K562 (cell line): ENCODE data around the gene NDUFAF2. TPM values are rescaled to one million over a fixed set of nuclear protein-coding genes. Genes with fewer than 3 reads are reported as not detected.
A peak's percentile ranks its signal among the peaks of the same experiment; 100 is the strongest.

Experiments
- AFF4 ChIP-seq: sonication (generic); formaldehyde crosslinking; IDR thresholded peaks from 2 replicates; pipeline ENCODE4 v1.8.0; 2023; ENCODE audit warnings: mild to moderate bottlenecking, missing genetic modification reagents
- BACH1 ChIP-seq: fragments of 200-800 bp; sonication (Bioruptor generic); IDR thresholded peaks from 2 replicates; pipeline ENCODE4 v1.6.1; 2016; ENCODE audit warnings: missing genetic modification characterization, missing compliant biosample characterization
- E2F3 ChIP-seq: fragments of 250-450 bp; sonication (Bioruptor Pico); IDR thresholded peaks from 2 replicates; pipeline ENCODE4 v1.4.0; 2020; ENCODE audit warnings: mild to moderate bottlenecking
- ETV1 ChIP-seq: fragments of 450-650 bp; conservative IDR thresholded peaks from 2 replicates; pipeline ENCODE4 v1.6.1; 2016; ENCODE audit warnings: missing genetic modification characterization, control low read depth, low read depth, missing compliant biosample characterization
- FOXA1 ChIP-seq: fragments of 450-650 bp; IDR thresholded peaks from 2 replicates; pipeline ENCODE4 v1.6.1; 2016; ENCODE audit warnings: mild to moderate bottlenecking, borderline replicate concordance
- FOXK2 ChIP-seq, 2 experiments: fragments of 450-650 bp; IDR thresholded peaks in 1 of 2; conservative IDR thresholded peaks in 1 of 2; 2 replicates each; pipeline ENCODE4 v1.6.1; 2016; ENCODE audit warnings: low read depth in 2 of 2, mild to moderate bottlenecking in 1 of 2
- HDAC3 ChIP-seq: fragments of 450-650 bp; IDR thresholded peaks from 2 replicates; pipeline ENCODE4 v1.6.1; 2018; ENCODE audit warnings: borderline replicate concordance, mild to moderate bottlenecking, moderate library complexity; ENCODE audit not compliant: partially characterized antibody
- IRF2 ChIP-seq: sonication (generic); formaldehyde crosslinking; IDR thresholded peaks from 2 replicates; pipeline ENCODE4 v1.8.1; 2022; ENCODE audit warnings: mild to moderate bottlenecking, missing genetic modification reagents
- MTA1 ChIP-seq: fragments of 450-650 bp; IDR thresholded peaks from 2 replicates; pipeline ENCODE4 v1.6.1; 2017; ENCODE audit warnings: borderline replicate concordance
- NCOA2 ChIP-seq, 2 experiments: fragments of 450-650 bp; IDR thresholded peaks; 2 replicates each; pipeline ENCODE4 v1.6.1; 2018; ENCODE audit warnings: mild to moderate bottlenecking in 2 of 2, moderate library complexity in 1 of 2; ENCODE audit not compliant: partially characterized antibody in 2 of 2
- POLR2AphosphoS5 ChIP-seq: IDR thresholded peaks from 2 replicates; pipeline ENCODE4 v1.6.1; 2011; ENCODE audit warnings: mild to moderate bottlenecking, low read depth, low read length, moderate library complexity; ENCODE audit not compliant: control insufficient read depth, insufficient read depth
- RAD51 ChIP-seq: fragments of 450-650 bp; IDR thresholded peaks from 2 replicates; pipeline ENCODE4 v1.7.1; 2016; ENCODE audit warnings: low read depth, mild to moderate bottlenecking, borderline replicate concordance
- SMAD1 ChIP-seq: fragments of 150-350 bp; IDR thresholded peaks from 2 replicates; pipeline ENCODE4 v1.6.1; 2014; ENCODE audit warnings: low read length, low read depth; ENCODE audit not compliant: partially characterized antibody
- TRIM28 ChIP-seq: fragments of 450-650 bp; IDR thresholded peaks from 2 replicates; pipeline ENCODE4 v1.6.1; 2017
- ZNF232 ChIP-seq: sonication (generic); formaldehyde crosslinking; IDR thresholded peaks from 2 replicates; pipeline ENCODE4 v1.8.0; 2022; ENCODE audit warnings: mild to moderate bottlenecking, missing genetic modification reagents
- ZNF354B ChIP-seq: fragments of 250-450 bp; sonication (Bioruptor Pico); IDR thresholded peaks from 2 replicates; pipeline ENCODE4 v1.4.0; 2020
- ZNF592 ChIP-seq: fragments of 450-650 bp; IDR thresholded peaks from 2 replicates; pipeline ENCODE4 v1.6.1; 2017; ENCODE audit warnings: antibody characterized with exemption, mild to moderate bottlenecking
- polyA plus RNA-seq, 8 experiments: library from polyadenylated mRNA; depleted of rRNA in 4 of 8; stranded (reverse) in 5 of 8; unstranded in 3 of 8; fragments of >200 nt; fragmentation: Nextera tagmentation in 2 of 8; fragmentation: Illumina TruSeq in 1 of 8; extraction: Ambion mirVana in 2 of 8; extraction: Trizol in 1 of 8; gene quantifications; 2 replicates each; pipeline versions ENCODE4 v1.2.1 to v1.2.3, GENCODE V29; 2011 to 2014; ENCODE audit warnings: inconsistent platforms in 1 of 8, missing spikeins in 1 of 8
- total RNA-seq, 7 experiments: library from RNA; depleted of rRNA in 6 of 7; stranded (reverse); fragments of >200 nt in 6 of 7; fragmentation: Illumina TruSeq in 2 of 7; extraction: Trizol in 2 of 7; gene quantifications; 2 replicates each; pipeline versions ENCODE4 v1.2.1 to v1.2.3, GENCODE V29; 2011 to 2021; ENCODE audit warnings: low replicate concordance in 1 of 7
- TF ChIP-seq, protein P1 (sequence below): fragments of 450-650 bp; formaldehyde crosslinking; IDR thresholded peaks from 2 replicates; pipeline ENCODE4 v1.4.0; 2020; ENCODE audit warnings: mild to moderate bottlenecking, moderate library complexity
- TF ChIP-seq, protein P2 (sequence below): fragments of 450-650 bp; formaldehyde crosslinking; IDR thresholded peaks from 2 replicates; pipeline ENCODE4 v1.4.0; 2022; ENCODE audit warnings: missing genetic modification characterization

NDUFAF2 gene
- total and polyA plus RNA-seq, 9 of the 15 experiments (the other 6 are each of a cell fraction or from before 2014, with no cell fraction given), result 56.0 to 155 (median 95.9) TPM

DNA sequence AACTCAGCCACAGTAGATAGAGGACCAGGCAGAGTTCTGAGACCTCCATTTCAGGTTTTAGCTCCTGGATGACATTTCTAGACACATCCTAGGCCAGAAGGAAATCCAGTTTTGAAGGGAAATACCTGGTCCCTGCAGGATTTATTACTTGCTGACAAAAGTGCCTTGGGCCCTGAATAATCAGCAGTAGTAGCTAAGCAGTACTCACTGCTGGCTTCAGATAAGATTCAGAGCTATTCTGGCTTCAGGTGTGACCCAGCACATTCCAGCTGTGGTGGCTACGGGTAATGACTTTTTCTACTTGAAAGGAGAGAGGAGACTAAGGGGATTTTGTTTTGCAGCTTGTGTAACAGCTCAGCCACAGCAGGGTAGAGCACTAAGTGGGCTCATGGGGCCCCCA lies 34.0 kb downstream of the NDUFAF2 start (continued):
- TF ChIP-seq, protein P1, sequence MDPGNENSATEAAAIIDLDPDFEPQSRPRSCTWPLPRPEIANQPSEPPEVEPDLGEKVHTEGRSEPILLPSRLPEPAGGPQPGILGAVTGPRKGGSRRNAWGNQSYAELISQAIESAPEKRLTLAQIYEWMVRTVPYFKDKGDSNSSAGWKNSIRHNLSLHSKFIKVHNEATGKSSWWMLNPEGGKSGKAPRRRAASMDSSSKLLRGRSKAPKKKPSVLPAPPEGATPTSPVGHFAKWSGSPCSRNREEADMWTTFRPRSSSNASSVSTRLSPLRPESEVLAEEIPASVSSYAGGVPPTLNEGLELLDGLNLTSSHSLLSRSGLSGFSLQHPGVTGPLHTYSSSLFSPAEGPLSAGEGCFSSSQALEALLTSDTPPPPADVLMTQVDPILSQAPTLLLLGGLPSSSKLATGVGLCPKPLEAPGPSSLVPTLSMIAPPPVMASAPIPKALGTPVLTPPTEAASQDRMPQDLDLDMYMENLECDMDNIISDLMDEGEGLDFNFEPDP, result no peak
- TF ChIP-seq ZNF592 (no peak), MTA1 (no peak), RAD51 (no peak; the same call in 1 of the 2 replicates), HDAC3 (peak; percentile 82), E2F3 (CRISPR knock-in tag) (no peak), ZNF232 (CRISPR knock-in tag) (no peak), POLR2AphosphoS5 (peak; percentile 97), FOXK2 (conservative IDR thresholded peaks at IDR 0.05 in 1 of 2, IDR thresholded peaks at IDR 0.05 in 1 of 2; ENCODE audit: low read depth in 2 of 2) (no peak), SMAD1 (peak; percentile 76), BACH1 (tag) (no peak), AFF4 (CRISPR knock-in tag) (no peak), FOXA1 (no peak), TRIM28 (no peak), NCOA2 (IDR thresholded peaks at IDR 0.05; ENCODE audit: partially characterized antibody in 2 of 2) (peak in 1 of 2 experiments; percentile 47), ZNF354B (CRISPR knock-in tag) (no peak), ETV1 (tag) (no peak), IRF2 (no peak)
- TF ChIP-seq, protein P2, sequence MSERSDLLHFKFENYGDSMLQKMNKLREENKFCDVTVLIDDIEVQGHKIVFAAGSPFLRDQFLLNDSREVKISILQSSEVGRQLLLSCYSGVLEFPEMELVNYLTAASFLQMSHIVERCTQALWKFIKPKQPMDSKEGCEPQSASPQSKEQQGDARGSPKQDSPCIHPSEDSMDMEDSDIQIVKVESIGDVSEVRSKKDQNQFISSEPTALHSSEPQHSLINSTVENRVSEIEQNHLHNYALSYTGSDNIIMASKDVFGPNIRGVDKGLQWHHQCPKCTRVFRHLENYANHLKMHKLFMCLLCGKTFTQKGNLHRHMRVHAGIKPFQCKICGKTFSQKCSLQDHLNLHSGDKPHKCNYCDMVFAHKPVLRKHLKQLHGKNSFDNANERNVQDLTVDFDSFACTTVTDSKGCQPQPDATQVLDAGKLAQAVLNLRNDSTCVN (CRISPR knock-in tag), result no peak
